Small intestine (tissue), 7 donors: Measurements from ENCODE around the gene CUL9. TPM values are rescaled to one million over a fixed set of nuclear protein-coding genes. Genes with fewer than 3 reads are reported as not detected.

Source experiments
- DNase-seq, 2 donors: peaks; one replicate each; pipeline versions ENCODE4 v3.0.0 to v3.0.0-alpha.2; 2013
- FAIRE-seq: peaks from 2 replicates; lab custom pipeline; 2012; peaks lifted over from hg19 to GRCh38; lab: Jason Lieb, UNC
- H3K27ac ChIP-seq, 3 donors: one replicate each; pipeline ENCODE4 v1.5.1; 2013; ENCODE audit warnings: low read length in 2 of 3, mild to moderate bottlenecking in 2 of 3, control low read depth in 1 of 3, inconsistent platforms in 1 of 3, low read depth in 1 of 3, moderate library complexity in 1 of 3
- H3K27me3 ChIP-seq, 3 donors: one replicate each; pipeline ENCODE4 v1.6.1; 2013; ENCODE audit warnings: low read length in 3 of 3, inconsistent platforms in 1 of 3; ENCODE audit not compliant: control insufficient read depth in 3 of 3, insufficient read depth in 3 of 3
- H3K36me3 ChIP-seq, 3 donors: one replicate each; pipeline ENCODE4 v1.6.1; 2013; ENCODE audit warnings: low read length in 3 of 3, inconsistent platforms in 1 of 3, low read depth in 1 of 3, mild to moderate bottlenecking in 1 of 3, moderate library complexity in 1 of 3; ENCODE audit not compliant: control insufficient read depth in 3 of 3, insufficient read depth in 2 of 3
- H3K4me1 ChIP-seq, 3 donors: one replicate each; pipeline ENCODE4 v1.6.1; 2013; ENCODE audit warnings: low read length in 2 of 3, inconsistent platforms in 1 of 3, low read depth in 1 of 3, mild to moderate bottlenecking in 1 of 3, moderate library complexity in 1 of 3; ENCODE audit not compliant: control insufficient read depth in 3 of 3, insufficient read depth in 2 of 3
- H3K4me3 ChIP-seq, 3 donors: one replicate each; pipeline ENCODE4 v1.5.1; 2013; ENCODE audit warnings: low read length in 3 of 3, control low read depth in 1 of 3, inconsistent platforms in 1 of 3, low read depth in 1 of 3, mild to moderate bottlenecking in 1 of 3, moderate library complexity in 1 of 3
- H3K9me3 ChIP-seq, 2 donors: one replicate each; pipeline ENCODE4 v1.6.1; 2013; ENCODE audit warnings: low read depth in 1 of 2, low read length in 1 of 2; ENCODE audit not compliant: control insufficient read depth in 2 of 2, insufficient read depth in 1 of 2
- WGBS, 3 donors: extraction: QIAGEN DNeasy Blood & Tissue Kit; methylation state at CpG; one replicate each; pipeline ENCODE4 v1.1.7; 2013; 5-methylcytosine and 5-hydroxymethylcytosine counted together
- polyA plus RNA-seq, 4 donors: library from polyadenylated mRNA; stranded (reverse) in 3 of 4; unstranded in 1 of 4; fragments of 200-250 nt in 3 of 4; fragments of 120-200 nt in 1 of 4; gene quantifications; one replicate each; pipeline versions ENCODE4 v1.2.1 to v1.2.3, GENCODE V29; 2013
- donor health status: healthy with polysubstance abuse.
- donor health status: control.
- donor health status: control.
- donor health status: Bipolar disorder and iron deficiency.
- donor health status: healthy.

CUL9 gene
- polyA plus RNA-seq, 4 donors, result 22.2 to 86.2 (median 52.5) TPM

DNA sequence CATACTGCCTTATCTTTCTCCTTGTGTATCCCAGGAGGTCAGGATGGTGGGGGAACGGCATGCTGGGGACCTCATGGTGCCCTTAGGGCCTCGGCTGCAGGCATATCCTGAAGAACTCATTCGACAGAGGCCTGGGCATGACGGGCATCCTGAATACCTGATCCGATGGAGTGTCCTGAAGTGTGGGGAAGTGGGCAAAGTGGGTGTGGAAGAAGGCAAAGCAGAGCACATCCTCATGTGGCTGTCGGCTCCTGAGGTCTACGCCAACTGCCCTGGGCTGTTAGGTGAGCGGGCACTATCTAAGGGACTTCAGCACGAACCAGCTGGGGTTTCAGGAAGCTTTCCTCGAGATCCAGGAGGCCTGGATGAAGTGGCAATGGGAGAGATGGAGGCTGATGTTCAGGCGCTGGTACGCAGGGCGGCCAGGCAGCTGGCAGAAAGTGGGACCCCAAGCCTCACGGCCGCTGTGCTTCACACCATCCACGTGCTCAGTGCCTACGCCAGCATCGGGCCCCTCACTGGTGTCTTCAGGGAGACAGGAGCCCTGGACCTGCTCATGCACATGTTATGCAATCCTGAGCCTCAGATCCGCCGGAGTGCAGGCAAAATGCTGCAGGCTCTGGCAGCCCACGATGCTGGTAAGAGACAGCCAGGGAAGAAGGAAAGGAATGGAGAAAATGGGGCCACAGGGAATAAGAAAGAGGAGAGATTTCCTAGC is 2.4 kb downstream of the CUL9 start:
- peaks cover 0 to 7% (median 2%) of the 10 kb centered on the region in 3 donors for H3K4me1 ChIP-seq
- no peak overlapping the region for H3K4me3 ChIP-seq
- no peaks in the 10 kb centered on the region for H3K27me3 ChIP-seq
- H3K27ac ChIP-seq, result no peak overlapping the region
- no peaks in the 10 kb centered on the region for H3K9me3 ChIP-seq
- FAIRE-seq (no peak), DNase-seq (no peak)
- H3K36me3 ChIP-seq, result peaks cover 7 to 56% (median 14%) of the 10 kb centered on the region in 3 donors
- WGBS, 3 donors, result 94 to 95% (median 94%) methylated on average over 20 to 21 of the region's 21 CpGs

DNA sequence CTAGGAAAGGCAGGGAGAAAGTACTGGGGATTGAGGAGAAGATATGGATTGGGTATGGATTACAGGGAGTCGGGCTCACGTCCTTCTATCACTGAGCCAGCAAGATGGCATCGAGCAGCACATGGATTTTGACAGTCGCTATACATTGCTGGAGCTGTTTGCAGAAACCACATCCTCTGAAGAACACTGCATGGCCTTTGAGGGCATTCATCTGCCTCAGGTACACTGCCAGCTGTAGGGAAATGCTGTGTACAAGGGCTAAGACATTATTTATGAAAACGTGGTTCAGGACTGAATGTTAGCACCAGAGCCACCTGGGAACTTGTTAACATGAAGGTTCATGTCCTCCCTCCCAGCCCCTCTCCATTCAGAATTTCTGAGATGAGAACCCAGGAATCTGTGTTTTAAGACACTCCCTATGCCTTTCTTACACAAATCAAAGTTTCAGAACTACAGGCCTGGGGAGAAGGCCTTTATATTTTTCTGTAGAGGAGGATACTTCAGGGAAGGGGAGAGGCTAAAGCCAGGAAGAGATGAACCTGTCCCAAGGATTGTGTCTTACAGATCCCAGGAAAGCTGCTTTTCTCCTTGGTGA is 3.5 kb downstream of the CUL9 start:
- no peak for DNase-seq
- 68 to 76% (median 69%) methylated on average over 5 of the region's 5 CpGs for WGBS, 3 donors
- Histone ChIP-seq H3K27ac (no peak overlapping the region), H3K4me1 (peaks cover 0 to 11% (median 2%) of the 10 kb centered on the region in 3 donors), H3K4me3 (no peak overlapping the region), H3K9me3 (no peaks in the 10 kb centered on the region), H3K27me3 (no peaks in the 10 kb centered on the region), H3K36me3 (peaks cover 6 to 47% (median 14%) of the 10 kb centered on the region in 3 donors)
- no peak for FAIRE-seq

DNA sequence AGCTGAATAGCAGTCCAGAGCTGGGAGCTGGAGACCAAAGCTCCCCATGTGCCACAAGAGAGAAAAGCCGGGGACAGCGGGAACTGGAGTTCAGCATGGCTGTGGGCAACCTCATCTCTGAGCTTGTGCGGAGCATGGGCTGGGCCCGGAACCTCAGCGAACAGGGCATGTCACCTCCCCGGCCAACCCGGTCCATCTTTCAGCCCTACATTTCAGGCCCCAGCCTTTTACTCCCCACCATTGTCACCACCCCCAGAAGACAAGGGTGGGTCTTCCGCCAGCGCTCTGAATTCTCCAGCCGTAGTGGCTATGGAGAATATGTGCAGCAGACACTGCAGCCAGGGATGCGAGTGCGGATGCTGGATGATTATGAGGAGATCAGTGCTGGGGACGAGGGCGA is 4.0 kb downstream of the CUL9 start:
- H3K36me3 ChIP-seq, result peaks cover 6 to 44% (median 14%) of the 10 kb centered on the region in 3 donors
- FAIRE-seq, result no peak
- 98% methylated on average over 14 of the region's 14 CpGs for WGBS, 3 donors
- peaks cover 0 to 11% (median 2%) of the 10 kb centered on the region in 3 donors for H3K4me1 ChIP-seq
- DNase-seq, result no peak
- H3K4me3 ChIP-seq, result no peak overlapping the region
- H3K27me3 ChIP-seq, result no peaks in the 10 kb centered on the region
- H3K27ac ChIP-seq, result no peak overlapping the region
- H3K9me3 ChIP-seq, result no peaks in the 10 kb centered on the region

DNA sequence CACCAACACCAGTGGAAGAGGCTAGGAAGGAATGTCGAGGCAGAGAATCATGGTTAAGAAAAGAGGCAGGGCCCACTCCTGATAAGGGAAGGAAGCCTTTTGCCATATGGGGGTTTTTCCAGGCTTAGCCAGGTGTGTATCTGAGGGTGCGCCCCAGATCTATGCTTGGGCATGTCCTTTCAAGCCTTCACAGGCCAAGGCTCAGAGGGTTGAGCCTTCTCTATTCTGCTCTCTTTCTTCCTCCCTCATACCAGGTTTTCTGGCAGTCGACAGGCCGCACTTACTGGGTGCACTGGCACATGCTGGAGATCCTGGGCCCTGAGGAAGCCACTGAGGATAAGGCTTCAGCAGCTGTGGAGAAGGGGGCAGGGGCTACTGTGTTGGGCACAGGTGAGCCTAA is 4.7 kb downstream of the CUL9 start:
- FAIRE-seq, result no peak

DNA sequence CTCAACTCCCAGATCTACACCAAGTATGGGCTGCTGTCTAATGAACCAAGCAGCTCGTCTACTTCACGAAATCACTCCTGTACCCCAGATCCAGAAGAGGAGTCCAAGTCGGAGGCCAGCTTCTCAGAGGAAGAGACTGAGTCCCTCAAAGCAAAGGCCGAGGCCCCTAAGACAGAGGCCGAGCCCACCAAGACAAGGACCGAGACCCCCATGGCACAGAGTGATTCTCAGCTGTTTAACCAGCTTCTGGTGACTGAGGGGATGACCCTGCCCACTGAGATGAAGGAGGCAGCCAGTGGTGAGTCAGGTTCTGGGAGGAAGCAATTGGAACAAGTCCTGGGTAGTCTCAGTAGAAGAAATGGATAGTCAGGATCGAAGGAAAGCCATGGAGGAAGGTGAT is 5.8 kb downstream of the CUL9 start:
- H3K36me3 ChIP-seq, result peaks cover 6 to 52% (median 14%) of the 10 kb centered on the region in 3 donors
- H3K4me1 ChIP-seq, result peaks cover 0 to 11% (median 2%) of the 10 kb centered on the region in 3 donors
- H3K9me3 ChIP-seq, result no peaks in the 10 kb centered on the region
- no peak for DNase-seq
- no peak overlapping the region for H3K27ac ChIP-seq
- 94 to 98% (median 96%) methylated on average over 7 of the region's 7 CpGs for WGBS, 3 donors
- no peak for FAIRE-seq
- no peak overlapping the region for H3K4me3 ChIP-seq
- H3K27me3 ChIP-seq, result no peaks in the 10 kb centered on the region

More for the DNA sequence above, 4.7 kb downstream of the CUL9 start:
- no peaks in the 10 kb centered on the region for H3K27me3 ChIP-seq
- no peaks in the 10 kb centered on the region for H3K9me3 ChIP-seq
- peaks cover 6 to 42% (median 14%) of the 10 kb centered on the region in 3 donors for H3K36me3 ChIP-seq
- WGBS, 3 donors, result 90 to 96% (median 96%) methylated on average over 4 of the region's 4 CpGs
- H3K4me1 ChIP-seq, result peaks cover 0 to 11% (median 2%) of the 10 kb centered on the region in 3 donors
- no peak overlapping the region for H3K27ac ChIP-seq
- DNase-seq, result no peak
- no peak overlapping the region for H3K4me3 ChIP-seq

DNA sequence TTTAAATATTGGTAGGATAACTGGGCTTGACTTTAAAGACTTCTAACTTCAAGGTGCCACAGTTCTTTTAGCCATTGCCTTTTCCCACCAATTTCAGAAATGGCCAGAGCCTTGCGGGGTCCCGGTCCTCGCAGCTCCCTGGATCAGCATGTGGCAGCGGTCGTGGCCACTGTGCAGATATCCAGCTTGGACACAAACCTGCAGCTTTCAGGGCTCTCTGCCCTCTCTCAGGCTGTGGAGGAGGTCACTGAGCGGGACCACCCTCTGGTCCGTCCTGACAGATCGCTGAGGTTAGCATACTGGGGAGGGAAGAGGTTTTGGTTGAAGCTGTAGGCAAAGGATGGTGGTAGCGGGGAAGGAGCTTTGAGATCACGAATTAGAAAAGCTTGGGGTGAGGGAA is 6.4 kb downstream of the CUL9 start:
- no peak overlapping the region for H3K27ac ChIP-seq
- H3K36me3 ChIP-seq, result peaks cover 8 to 58% (median 14%) of the 10 kb centered on the region in 3 donors
- DNase-seq, result no peak
- FAIRE-seq, result no peak
- no peak overlapping the region for H3K4me3 ChIP-seq
- no peaks in the 10 kb centered on the region for H3K27me3 ChIP-seq
- WGBS, 3 donors, result 94 to 96% (median 96%) methylated on average over 10 of the region's 10 CpGs
- peaks cover 0 to 6% (median 0%) of the 10 kb centered on the region in 3 donors for H3K4me1 ChIP-seq
- no peaks in the 10 kb centered on the region for H3K9me3 ChIP-seq

DNA sequence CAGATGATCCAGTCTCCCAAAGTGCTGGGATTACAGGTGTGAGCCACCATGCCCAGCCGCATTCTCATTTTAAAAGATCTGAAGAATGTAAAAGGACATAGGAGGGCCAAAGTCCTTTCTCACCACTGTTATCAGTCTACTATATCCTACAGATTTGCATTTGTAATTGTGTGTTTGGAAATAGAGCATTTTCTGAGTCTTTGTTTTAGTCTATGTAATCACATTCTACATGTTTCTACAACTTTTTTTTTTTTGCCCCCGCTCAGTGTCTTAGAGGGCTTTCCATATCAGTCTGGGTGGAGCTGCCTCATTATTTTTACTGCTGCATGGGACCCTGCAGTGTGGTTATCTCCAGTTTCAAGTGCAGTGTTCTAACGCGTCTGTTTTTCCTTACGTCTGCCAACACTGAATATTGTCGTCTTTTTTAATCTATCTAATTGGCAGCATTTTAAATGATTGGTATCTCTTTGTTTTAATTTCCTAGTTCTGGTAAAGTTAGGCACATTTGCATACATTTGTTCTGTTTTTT is 7.8 kb downstream of the CUL9 start:
- DNase-seq, result peak; percentile 17 to 65
- no peak for FAIRE-seq
- peaks cover 0 to 6% (median 0%) of the 10 kb centered on the region in 3 donors for H3K4me1 ChIP-seq
- H3K27ac ChIP-seq, result peak overlapping the region in 1 of 3 donors; percentile 51
- H3K4me3 ChIP-seq, result no peak overlapping the region
- H3K36me3 ChIP-seq, result peaks cover 8 to 61% (median 14%) of the 10 kb centered on the region in 3 donors
- no peaks in the 10 kb centered on the region for H3K27me3 ChIP-seq
- 68 to 74% (median 72%) methylated on average over 6 of the region's 6 CpGs for WGBS, 3 donors
- no peaks in the 10 kb centered on the region for H3K9me3 ChIP-seq

DNA sequence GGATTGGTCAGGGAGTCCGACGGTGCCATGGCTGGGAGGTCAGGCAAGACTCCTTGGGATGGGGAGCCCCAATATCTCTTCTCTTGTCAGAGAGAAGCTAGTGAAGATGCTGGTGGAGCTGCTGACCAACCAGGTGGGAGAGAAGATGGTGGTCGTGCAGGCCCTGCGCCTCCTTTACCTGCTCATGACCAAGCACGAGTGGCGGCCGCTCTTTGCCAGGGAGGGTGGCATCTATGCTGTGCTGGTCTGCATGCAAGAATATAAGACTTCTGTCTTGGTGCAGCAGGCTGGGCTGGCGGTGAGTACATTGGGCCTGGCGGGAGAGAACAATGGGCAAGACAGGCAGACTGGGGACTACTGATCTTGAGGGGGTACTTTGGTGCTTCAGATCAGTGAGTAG is 10.9 kb downstream of the CUL9 start:
- peaks cover 0 to 6% (median 0%) of the 10 kb centered on the region in 3 donors for H3K4me1 ChIP-seq
- WGBS, 3 donors, result 97 to 98% (median 97%) methylated on average over 9 of the region's 9 CpGs

More for the DNA sequence above, 10.9 kb downstream of the CUL9 start:
- FAIRE-seq (no peak), DNase-seq (no peak)
- Histone ChIP-seq H3K4me3 (no peak overlapping the region), H3K36me3 (peaks cover 4 to 64% (median 7%) of the 10 kb centered on the region in 3 donors), H3K27me3 (no peaks in the 10 kb centered on the region), H3K27ac (no peak overlapping the region), H3K9me3 (no peaks in the 10 kb centered on the region)
